ENCODE data around the gene HOXB4.

HOXB4 gene

GRCh38 chr17:48605991-48606891 lies 28.1 kb upstream of the HOXB4 start:
- no peak for TF ChIP-seq CTCF (IDR thresholded peaks at IDR 0.05; ENCODE audit: low read depth, low read length, missing control alignments)
- H3K4me3 ChIP-seq (ENCODE audit: low read depth, low read length), result no peak overlapping the region
- in situ Hi-C loops (cut with HindIII; ENCODE audit: low sequenced_read_pairs), result no loop called here
- DNase-seq (ENCODE audit: low read depth), result no peak

- in situ Hi-C loops (cut with HindIII; ENCODE audit: low sequenced_read_pairs), result no loop called here
- DNase-seq (ENCODE audit: low read depth), result no peak
- no peak for TF ChIP-seq CTCF (IDR thresholded peaks at IDR 0.05; ENCODE audit: low read depth, low read length, missing control alignments)
- H3K4me3 ChIP-seq (ENCODE audit: low read depth, low read length), result no peak overlapping the region
Observed at GRCh38 chr17:48605409-48605919, 27.3 kb upstream of the HOXB4 start.

- no peak for DNase-seq (ENCODE audit: low read depth)
- no peak for TF ChIP-seq CTCF (IDR thresholded peaks at IDR 0.05; ENCODE audit: low read depth, low read length, missing control alignments)
- in situ Hi-C loops (cut with HindIII; ENCODE audit: low sequenced_read_pairs), result no loop called here
- H3K4me3 ChIP-seq (ENCODE audit: low read depth, low read length), result no peak within 1 kb of the TSS
Observed at GRCh38 chr17:48604770-48605329, 26.7 kb upstream of the HOXB4 start, which contains the start of gene HOXB6. Gene HOXB6 (minus strand): TSS chr17:48604986. CDS start chr17:48598150, 6,836 bp downstream.

GRCh38 chr17:48603959-48604769 lies 26.0 kb upstream of the HOXB4 start:
- in situ Hi-C loops (cut with HindIII; ENCODE audit: low sequenced_read_pairs), result no loop called here
- no peak overlapping the region for H3K4me3 ChIP-seq (ENCODE audit: low read depth, low read length)
- DNase-seq (ENCODE audit: low read depth), result no peak
- TF ChIP-seq CTCF (IDR thresholded peaks at IDR 0.05; ENCODE audit: low read depth, low read length, missing control alignments), result no peak

GRCh38 chr17:48601539-48602425 lies 23.6 kb upstream of the HOXB4 start:
- H3K4me3 ChIP-seq (ENCODE audit: low read depth, low read length), result no peak overlapping the region
- no peak for TF ChIP-seq CTCF (IDR thresholded peaks at IDR 0.05; ENCODE audit: low read depth, low read length, missing control alignments)
- in situ Hi-C loops (cut with HindIII; ENCODE audit: low sequenced_read_pairs), result no loop called here
- DNase-seq (ENCODE audit: low read depth), result no peak
